ENCODE data around the gene MLH3.

The MLH3 gene

GRCh38 chr14:75048101-75048500 lies 3.2 kb downstream of the MLH3 start:
- no peak for TF ChIP-seq SIN3A (IDR thresholded peaks at IDR 0.05; ENCODE audit: borderline replicate concordance, insufficient read depth, low read length)
- no peak for TF ChIP-seq POLR2AphosphoS5 (IDR thresholded peaks at IDR 0.05; ENCODE audit: low read depth, low read length)

DNA sequence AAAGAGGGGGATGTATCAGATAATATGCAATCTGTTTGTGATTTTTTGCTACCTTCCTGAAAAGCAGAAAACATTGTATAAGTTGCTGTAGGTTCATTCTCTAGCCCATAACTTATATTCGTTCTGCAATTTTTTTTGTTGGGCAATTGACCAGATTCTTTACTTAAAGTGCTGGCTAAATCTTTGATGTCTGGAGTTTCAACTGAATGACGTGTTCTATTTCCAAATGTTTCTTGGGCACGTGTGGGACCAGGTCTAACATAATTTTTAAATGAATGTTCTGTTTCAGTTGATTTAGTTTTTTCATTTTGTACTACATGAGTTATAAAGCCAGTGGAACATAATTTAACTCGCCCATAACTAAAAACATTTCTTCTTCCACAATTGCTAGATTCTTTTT lies 3.8 kb downstream of the MLH3 start:
- TF ChIP-seq TAF1 (IDR thresholded peaks at IDR 0.05; ENCODE audit: borderline replicate concordance, insufficient read depth, low read length) (no peak), POLR2AphosphoS5 (IDR thresholded peaks at IDR 0.05; ENCODE audit: low read depth, low read length) (no peak), FOXP2 (optimal IDR thresholded peaks at IDR 0.05; ENCODE audit: borderline replicate concordance, extremely low read depth, extremely low read length, insufficient read depth) (no peak), SIN3A (IDR thresholded peaks at IDR 0.05; ENCODE audit: borderline replicate concordance, insufficient read depth, low read length) (no peak)
- TF ChIP-seq, protein P1, sequence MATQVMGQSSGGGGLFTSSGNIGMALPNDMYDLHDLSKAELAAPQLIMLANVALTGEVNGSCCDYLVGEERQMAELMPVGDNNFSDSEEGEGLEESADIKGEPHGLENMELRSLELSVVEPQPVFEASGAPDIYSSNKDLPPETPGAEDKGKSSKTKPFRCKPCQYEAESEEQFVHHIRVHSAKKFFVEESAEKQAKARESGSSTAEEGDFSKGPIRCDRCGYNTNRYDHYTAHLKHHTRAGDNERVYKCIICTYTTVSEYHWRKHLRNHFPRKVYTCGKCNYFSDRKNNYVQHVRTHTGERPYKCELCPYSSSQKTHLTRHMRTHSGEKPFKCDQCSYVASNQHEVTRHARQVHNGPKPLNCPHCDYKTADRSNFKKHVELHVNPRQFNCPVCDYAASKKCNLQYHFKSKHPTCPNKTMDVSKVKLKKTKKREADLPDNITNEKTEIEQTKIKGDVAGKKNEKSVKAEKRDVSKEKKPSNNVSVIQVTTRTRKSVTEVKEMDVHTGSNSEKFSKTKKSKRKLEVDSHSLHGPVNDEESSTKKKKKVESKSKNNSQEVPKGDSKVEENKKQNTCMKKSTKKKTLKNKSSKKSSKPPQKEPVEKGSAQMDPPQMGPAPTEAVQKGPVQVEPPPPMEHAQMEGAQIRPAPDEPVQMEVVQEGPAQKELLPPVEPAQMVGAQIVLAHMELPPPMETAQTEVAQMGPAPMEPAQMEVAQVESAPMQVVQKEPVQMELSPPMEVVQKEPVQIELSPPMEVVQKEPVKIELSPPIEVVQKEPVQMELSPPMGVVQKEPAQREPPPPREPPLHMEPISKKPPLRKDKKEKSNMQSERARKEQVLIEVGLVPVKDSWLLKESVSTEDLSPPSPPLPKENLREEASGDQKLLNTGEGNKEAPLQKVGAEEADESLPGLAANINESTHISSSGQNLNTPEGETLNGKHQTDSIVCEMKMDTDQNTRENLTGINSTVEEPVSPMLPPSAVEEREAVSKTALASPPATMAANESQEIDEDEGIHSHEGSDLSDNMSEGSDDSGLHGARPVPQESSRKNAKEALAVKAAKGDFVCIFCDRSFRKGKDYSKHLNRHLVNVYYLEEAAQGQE (IDR thresholded peaks at IDR 0.05; ENCODE audit: insufficient read depth in 1 of 2, low read depth in 2 of 2, low read length in 2 of 2): no peak

DNA sequence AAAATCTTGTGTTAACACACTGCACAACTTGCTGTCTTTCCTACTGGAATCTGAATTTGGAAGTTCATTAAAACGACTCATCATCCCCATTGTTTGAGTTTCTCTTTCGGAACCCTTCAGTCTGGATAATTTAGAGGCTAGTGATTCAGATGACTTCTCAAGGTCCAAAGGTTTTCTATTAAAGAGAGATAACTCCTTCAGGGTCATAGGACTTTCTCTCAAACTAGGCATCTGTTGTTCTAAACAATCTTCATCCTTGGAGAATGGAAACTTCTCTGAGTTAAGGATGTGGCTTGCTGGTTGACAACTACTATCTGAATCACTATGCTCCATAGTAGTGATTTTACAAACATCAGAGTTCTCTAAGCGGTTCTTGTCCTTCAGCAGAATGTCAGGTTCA lies 4.4 kb downstream of the MLH3 start:
- TF ChIP-seq FOXP2 (optimal IDR thresholded peaks at IDR 0.05; ENCODE audit: borderline replicate concordance, extremely low read depth, extremely low read length, insufficient read depth): no peak

DNA sequence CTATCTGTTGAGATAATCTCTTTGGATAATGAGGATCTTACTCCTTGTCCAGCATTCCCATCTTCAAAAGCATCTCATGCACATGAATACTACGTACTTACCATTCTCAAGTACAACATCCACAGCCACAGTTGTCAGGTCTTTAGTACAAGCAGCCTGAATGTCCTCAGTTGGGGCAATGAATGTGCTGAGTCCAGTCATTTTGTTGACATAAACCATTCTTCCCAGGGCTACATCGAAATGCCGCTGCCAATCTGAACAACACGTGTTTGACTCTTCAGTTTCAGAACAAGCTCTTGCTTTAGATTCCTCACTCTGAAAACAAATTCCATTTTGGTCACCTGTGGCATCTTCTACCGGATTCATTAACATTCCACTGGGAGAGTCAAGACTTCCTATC lies 5.0 kb downstream of the MLH3 start:
- no peak for TF ChIP-seq SIN3A (IDR thresholded peaks at IDR 0.05; ENCODE audit: borderline replicate concordance, insufficient read depth, low read length)
- TF ChIP-seq TAF1 (IDR thresholded peaks at IDR 0.05; ENCODE audit: borderline replicate concordance, insufficient read depth, low read length): no peak
- no peak for TF ChIP-seq FOXP2 (optimal IDR thresholded peaks at IDR 0.05; ENCODE audit: borderline replicate concordance, extremely low read depth, extremely low read length, insufficient read depth)
- TF ChIP-seq, protein P1 (IDR thresholded peaks at IDR 0.05; ENCODE audit: insufficient read depth in 1 of 2, low read depth in 2 of 2, low read length in 2 of 2): no peak
- TF ChIP-seq POLR2AphosphoS5 (IDR thresholded peaks at IDR 0.05; ENCODE audit: low read depth, low read length): no peak

DNA sequence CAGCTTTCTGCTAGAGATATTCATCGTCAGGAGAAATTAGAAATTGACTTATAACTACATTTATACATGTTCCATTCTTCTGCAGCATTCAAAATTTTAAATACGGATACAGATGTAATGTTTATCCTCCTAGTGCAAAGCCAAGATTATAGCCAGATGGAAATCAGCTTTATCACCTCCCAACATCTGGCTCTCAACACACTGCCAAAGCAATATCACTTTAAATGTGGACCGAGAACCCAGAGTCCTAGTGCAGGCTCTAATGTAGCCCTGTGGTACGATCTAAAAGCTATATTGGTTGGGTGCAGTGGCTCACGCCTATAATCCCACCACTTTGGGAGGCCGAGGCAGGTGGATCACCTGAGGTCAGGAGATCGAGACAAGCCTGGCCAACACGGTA lies 6.5 kb downstream of the MLH3 start:
- no peak for TF ChIP-seq TAF1 (IDR thresholded peaks at IDR 0.05; ENCODE audit: borderline replicate concordance, insufficient read depth, low read length)
- TF ChIP-seq, protein P1 (IDR thresholded peaks at IDR 0.05; ENCODE audit: insufficient read depth in 1 of 2, low read depth in 2 of 2, low read length in 2 of 2): no peak
- TF ChIP-seq POLR2AphosphoS5 (IDR thresholded peaks at IDR 0.05; ENCODE audit: low read depth, low read length): no peak
- no peak for TF ChIP-seq FOXP2 (optimal IDR thresholded peaks at IDR 0.05; ENCODE audit: borderline replicate concordance, extremely low read depth, extremely low read length, insufficient read depth)
- no peak for TF ChIP-seq SIN3A (IDR thresholded peaks at IDR 0.05; ENCODE audit: borderline replicate concordance, insufficient read depth, low read length)

DNA sequence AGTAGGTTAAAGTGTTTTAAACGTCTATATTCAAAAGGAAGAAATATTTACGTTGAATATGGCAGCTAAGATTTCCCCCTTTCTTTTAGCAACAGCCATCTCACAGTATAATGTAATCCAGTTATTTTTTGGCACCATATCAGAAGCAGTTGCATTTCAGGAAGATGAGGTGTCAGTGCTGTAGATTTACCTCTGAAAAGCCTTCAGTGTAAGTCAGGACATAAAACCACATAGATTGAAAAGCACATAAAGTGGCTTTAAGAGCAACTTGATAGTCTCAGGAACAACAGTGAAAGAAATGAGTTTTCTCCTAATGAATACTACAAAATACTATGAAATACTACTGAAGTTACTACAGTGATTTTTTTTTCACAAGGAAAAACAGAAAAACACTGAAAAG lies 6.9 kb downstream of the MLH3 start:
- TF ChIP-seq, protein P1 (IDR thresholded peaks at IDR 0.05; ENCODE audit: insufficient read depth in 1 of 2, low read depth in 2 of 2, low read length in 2 of 2): no peak
- TF ChIP-seq FOXP2 (optimal IDR thresholded peaks at IDR 0.05; ENCODE audit: borderline replicate concordance, extremely low read depth, extremely low read length, insufficient read depth) (no peak), SIN3A (IDR thresholded peaks at IDR 0.05; ENCODE audit: borderline replicate concordance, insufficient read depth, low read length) (no peak), POLR2AphosphoS5 (IDR thresholded peaks at IDR 0.05; ENCODE audit: low read depth, low read length) (no peak), TAF1 (IDR thresholded peaks at IDR 0.05; ENCODE audit: borderline replicate concordance, insufficient read depth, low read length) (no peak)
